Measurements from ENCODE around the gene MRM2.
"Not testable (repeated sequence)": the region's sequence is repeated elsewhere in the genome, so short reads cannot be mapped to it uniquely, and the experiment has no call there.

MRM2 gene

DNA sequence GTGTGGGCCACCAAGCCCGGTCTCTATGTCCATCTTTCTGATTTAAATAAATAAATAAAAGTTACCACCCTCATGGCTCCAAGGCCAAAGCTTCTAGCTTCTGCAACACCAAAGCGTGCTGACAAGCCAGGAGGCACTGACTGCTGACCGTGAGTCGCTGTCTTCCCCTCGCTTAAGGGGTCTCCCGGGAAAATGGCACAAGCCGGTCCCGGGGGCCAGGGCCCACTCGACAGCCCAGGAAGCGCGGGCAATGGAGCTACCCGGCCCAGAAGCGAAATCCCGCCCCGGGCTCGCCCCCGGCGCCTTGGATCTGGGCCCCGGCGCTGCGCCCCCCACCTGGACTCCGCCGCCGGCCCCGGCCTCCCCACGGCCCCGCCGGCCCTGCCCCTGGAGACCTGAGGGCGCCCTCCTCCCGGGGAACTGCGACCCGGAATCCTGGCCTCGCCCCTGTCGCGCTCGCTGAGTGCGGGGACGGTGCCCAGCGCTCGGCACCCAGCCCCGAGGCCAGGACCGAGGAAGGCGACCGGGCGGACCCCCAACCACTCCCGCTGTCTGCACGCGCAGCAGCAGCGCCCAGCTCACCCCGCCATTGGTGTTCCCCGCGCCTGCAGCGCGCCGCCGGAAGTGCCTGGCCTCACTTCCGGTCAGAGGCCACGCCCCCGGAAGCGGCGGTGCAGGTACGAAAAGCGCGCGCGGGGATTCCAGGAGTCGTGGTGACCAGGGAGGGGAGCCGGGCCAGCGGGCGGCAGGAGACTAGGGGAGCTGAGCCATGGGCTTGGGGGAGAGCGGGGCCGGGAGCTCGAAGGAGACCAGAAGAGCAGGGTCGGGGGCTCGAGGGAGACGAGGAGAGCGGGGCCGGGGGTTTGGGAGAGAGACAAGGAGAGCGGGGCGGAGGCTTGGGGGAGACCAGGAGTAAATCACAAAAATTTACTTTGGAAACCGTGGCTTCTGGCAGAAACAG, at the start of gene MRM2, which contains the start of gene NUDT1:
MRM2 (minus strand) TSS at position 626 of the 961 bp plus-strand sequence; CDS start at position 590, 36 bp downstream.
NUDT1 (plus strand) TSS at position 647 of the 961 bp plus-strand sequence. CDS start 2,349 bp downstream, outside the sequence.
- peak; percentile 90 for DNase-seq

DNA sequence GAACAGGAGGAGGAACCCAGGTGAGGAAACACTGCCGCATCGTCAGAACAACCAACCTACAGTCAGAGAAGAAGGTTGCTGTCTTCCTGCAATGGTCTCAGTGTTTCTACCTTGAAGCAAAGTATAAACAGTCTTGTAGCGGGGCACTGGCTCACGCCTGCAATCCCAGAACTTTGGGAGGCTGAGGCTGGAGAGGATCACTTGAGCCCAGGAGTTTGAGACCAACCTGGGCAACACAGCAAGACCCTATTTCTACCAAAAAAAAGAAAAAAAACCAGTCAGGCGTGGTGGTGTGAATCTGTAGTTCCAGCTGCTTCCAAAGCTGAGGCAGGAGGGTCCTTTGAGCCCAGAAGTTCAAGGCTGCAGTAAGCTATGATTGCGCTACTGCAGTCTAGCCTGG, 48.9 kb upstream of the MRM2 start:
- DNase-seq = no peak

DNA sequence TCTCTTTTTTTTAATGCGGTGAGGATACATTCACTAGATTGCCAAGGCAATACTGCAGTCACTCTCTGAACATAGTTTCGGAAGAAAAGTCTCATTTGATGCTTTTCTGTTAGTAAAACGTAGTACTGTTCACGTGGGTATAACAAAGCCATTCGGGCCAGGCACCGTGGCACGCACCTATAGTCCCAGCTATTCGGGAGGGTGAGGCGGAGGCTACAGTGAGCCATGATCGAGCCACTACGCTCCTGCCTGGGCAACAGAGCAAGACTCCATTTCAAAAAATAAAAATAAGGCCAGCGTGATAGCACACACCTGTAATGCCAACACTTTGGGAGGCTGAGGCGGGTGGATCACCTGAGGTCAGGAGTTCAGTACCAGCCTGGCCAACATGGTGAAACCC, 47.6 kb upstream of the MRM2 start:
- DNase-seq = no peak

DNA sequence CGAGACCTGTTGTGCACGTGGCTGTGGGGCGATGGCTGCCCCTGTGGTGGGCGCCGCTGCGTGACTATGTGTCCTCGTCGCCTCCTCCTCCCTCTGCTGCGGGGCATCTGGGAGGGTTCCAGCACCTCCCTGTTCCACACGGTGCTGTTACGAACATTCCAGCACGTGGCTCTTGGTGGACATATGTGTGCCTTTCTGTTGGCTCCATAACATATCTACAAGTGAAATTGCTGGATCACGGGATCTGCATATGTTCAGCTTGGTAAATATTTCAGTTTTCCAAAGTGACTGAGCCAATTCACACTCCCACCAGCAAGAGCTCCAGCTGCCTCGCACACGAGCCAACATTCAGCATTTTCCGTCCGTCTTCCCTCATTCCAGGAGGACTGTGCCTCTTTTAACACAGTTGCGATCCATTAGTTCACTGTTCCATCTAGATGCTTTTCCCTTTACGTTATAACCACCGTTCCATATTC, 47.1 kb upstream of the MRM2 start:
- DNase-seq = peak; percentile 86

DNA sequence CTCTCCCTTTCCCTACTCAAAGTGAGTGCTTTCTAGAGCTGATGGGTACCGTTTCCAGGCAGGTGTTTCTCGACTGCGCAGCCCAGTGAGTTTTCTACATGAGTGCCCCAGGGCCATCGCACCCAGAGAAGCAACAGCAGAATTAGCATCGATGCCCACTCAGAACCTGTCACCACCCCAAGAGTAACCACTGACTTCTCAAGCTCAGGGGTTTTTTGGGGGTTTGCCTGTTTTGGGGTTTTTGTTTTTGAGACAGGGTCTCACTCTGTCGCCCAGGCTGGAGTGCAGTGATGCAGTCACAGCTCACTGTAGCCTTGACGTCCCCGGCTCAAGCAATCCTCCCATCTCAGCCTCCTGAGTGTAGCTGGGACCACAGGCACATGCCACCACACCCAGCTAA, 46.5 kb upstream of the MRM2 start:
- DNase-seq = no peak

DNA sequence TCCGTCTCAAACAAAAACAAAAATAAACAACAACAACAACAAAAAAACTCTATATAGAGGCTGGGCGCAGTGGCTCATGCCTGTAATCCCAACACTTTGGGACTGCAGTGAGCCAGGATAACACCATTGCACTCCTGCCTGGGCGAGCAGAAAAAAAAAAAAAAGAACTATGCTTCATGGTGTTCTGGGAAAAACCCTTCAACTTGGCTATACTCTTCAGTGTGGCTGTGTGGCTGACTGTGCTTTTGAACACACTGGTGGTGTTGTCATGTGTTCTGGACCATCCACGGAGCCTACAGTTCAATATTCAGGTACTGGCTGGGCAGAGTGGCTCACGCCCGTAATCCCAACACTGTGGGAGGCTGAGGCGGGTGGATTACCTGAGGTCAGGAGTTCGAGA, 45.7 kb upstream of the MRM2 start:
- DNase-seq = no peak

DNA sequence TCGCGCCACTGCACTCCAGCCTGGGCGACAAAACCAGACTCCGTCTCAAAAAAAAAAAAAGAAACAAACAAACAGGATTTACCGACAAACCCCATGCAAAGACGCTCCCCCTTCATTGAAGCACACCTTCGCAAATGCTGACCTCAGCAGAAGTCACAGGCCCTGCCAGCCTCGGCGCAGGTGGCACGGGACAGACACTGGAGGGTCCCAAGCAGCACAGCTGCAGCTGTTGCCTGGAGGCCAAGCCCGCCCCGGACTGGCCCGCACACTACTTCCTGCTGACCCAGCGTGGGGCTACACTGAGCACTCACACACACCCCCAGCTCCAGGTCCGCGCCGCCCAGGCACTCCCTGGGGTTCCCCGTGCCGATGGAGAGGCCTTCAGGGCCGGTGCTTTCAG, 41.1 kb upstream of the MRM2 start:
- no peak for DNase-seq

DNA sequence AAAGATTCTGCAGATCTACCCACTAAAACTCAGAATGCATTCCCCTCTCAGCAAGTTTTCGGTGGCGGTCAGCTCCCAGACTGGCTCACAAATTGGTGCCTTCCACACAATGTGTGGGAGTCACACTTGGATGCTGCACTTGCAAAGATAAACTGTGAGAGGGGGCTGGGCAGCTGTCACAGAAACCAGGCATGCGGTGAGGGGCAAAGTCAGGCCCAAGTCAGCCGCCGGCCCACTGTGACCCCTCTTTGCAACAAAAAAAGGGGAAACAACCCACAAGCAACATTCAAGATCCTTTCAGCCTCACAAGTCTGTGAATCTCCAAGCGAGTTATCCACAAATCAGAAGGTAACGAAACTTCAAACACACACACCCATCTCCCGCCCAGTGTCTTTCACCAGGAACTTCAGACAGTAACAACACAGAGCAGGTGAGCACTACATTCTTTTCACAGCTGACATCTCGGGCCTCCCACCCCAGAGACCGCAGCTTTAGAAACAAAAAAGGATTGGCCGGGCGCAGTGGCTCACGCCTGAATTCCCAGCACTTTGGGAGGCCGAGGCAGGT, 40.3 kb upstream of the MRM2 start:
- no peak for DNase-seq

DNA sequence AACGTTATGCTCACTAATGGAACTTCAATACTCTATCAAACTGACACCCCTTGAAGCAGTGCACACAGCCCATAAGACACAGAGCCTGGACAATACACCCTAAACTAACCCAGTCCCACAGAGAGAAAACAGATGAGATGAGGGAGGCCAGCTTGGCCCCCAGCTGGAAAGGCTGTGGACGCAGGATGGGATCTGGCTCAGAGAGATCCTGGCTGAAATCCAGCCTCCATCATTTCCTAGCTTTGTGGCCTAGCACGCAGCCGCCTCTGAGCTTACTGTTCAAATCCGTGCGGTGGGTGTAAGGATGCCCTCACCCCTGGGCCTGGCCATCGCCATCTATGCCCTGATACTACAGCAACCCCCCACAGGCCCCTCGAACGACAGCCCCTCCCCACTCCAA, 39.5 kb upstream of the MRM2 start:
- peak; percentile 71 for DNase-seq

DNA sequence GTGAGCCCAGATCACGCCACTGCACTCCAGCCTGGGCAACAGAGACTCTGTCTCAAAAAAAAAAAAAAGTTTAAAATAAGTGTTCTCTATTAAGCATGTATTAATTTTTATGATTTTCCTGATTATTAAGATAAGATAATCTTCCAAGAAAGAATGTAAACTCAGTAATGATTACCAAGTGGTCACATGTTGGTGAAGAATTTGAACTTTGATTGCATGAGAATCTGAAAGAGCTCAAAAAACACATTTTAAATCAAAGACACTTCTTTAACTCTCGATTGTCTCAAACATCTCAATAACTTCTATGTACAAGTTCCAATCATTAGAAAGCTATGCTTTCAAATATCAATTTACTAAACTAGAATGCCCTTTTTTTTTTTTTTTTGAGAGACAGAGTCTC, 38.4 kb upstream of the MRM2 start:
- no peak for DNase-seq

DNA sequence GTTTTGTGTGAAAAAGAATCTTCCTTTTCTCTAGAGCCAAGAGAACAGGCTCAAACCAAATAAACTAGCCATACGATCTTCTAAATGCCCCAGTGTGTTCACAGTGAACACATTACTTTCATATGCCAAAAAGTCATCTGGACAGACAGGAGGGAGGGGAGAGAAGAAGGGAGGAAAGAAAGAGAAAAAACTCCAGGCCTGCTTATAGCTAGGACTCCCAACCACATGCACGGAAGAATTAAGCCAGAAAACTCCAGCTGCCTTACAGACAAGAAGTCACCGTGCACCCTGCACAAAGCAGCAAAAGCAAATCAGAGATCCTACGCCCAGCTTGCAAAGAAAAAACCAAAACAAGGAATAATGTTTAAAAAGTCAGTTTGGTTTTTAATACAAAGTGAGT, 37.9 kb upstream of the MRM2 start:
- DNase-seq = no peak

DNA sequence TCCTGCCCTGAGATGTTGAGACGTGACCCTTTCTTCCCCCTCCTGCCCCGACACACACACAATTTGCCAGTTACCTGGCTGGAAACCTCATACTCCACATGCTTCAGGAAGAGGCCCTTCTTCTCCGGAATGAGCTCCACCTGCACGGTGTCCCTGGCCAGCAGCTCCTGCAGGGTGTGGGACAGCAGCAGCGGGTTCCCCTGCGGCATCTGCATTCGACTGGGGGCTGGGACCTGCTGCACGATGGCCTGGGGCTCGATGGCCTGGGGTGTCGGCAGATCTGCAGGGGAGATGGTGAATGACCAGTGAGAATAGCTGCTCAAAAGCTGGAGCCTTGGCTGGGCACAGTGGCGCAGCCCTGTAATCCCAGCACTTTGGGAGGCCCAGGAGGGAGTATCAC, 36.0 kb upstream of the MRM2 start:
- DNase-seq = no peak

DNA sequence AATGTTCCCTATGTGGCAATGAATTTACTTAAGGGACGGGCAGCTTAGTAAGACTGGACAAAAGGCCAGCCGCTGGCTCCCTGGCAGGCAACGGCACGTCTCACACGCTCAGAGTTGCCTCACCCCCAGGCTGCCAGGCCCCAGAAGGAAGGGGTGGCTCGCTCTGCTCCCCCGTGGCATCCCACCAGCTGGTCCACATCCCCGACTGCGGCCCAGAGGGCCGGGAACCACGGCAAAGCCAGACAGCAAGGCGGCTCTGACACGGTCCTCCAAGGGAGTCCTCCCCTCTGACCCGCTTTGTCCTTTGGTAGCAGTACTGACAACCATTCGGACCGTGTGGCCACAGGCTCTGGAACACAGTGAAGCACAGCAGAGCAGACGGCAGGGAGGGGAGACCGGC, 34.1 kb upstream of the MRM2 start:
- no peak for DNase-seq

DNA sequence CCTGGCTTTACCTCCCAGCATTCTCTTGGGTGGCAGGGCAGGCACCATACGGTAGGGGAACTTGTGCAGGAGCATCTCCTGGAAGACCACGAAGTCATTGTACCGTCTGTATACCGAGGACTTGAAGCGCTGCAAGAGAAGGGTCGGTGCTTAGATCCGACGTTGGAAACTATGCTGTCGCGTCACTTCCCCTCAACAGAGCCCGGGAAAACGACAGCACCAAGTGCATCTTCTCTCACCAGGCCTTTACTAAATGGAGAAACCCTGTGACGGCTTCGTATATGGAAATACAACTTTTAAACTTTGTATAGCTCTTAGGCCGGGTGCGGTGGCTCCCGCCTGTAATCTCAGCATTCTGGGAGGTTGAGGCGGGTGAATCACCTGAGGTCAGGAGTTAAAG, 33.1 kb upstream of the MRM2 start:
- DNase-seq = no peak

DNA sequence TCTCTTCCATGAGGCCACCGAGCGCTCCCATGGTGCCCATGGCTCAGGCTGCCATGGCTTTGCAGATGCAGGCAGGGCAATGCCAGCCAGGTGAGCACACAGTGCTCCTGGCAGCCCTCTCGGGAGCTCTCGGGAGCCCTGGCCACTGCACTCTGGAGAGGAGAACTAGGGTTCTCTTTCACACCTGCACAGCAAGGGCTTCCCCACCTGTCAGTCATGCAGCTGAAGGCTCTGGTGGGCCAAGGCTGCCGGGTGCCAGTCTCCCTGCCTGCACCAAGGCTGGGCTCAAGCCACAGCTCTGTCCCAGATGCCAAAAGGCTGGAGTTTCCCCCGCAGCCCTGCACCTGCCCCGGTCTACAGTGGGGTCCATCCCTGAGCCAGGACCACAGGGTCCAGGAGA, 32.7 kb upstream of the MRM2 start:
- DNase-seq = no peak

DNA sequence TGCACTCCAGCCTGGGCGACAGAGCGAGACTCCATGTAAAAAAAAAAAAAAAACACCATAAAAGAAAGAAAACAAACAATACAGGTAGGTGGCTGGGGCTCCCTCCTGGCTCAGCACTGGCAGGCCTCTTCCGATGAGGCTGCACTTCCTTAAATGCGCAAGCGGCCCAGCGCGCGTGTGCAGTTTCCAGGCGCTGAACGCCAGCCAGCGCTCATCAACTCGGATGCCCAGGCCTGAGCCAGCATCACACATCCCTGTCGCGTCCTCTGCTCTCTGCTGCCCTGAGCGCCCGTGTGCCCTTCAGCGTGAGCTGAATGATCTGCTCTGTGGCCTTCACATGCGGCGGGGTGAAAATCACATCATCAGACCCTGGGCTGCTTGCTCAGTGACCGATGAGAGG, 31.9 kb upstream of the MRM2 start:
- no peak for DNase-seq

DNA sequence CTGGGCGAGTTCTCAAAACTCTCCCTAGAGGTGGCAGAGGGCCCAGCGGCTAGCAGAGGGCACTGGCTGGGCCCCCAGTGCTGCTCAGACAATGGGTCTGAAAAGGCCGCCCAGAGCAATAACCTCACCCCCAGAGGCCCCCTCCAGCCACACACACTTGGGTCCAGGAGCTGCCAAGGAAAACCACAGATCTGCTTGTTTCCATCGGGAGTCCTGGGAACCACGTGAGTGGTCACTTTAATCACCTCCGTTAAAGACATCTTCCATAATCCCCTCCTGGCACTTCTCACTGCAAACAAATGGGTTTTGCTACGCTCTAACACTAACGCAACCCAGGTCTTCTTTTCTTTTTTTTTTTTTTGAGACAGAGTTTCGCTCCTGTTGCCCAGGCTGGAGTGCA, 30.0 kb upstream of the MRM2 start:
- no peak for DNase-seq

DNA sequence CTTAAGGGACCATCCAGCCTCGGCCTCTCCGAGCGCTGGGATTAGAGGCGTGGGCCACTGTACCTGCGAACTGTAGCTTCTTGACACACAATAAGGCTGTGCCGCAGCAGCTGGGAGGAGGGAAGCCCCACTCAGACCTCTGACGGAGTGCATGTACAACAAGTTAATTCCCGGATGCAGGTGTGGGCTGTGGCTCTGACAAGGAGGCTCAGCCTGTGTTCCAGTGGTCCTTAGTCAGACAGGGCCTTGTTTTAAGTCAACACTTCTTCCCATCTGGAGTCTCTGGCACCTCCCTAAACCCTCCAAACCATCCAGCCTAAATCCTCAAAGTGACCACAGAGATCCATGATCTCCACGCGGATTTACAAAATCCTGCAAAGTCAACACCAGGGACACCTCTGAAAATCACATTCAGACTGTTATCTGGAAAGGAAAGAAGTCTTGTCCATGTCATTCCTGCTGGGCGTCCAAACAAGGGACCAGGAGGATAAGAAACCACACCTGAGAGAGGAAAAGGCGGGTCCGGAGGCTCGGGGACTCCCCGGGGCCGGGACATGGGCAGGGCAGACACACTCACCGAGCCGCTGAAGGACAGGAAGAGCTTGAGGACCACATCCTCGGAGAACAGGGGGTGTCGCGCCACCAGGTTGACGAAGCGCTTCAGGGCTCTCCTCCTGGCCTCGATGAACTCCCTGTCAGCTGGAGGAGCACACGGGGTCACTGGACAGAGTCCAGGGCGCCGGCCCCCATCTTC, 29.4 kb upstream of the MRM2 start:
- no peak for DNase-seq

DNA sequence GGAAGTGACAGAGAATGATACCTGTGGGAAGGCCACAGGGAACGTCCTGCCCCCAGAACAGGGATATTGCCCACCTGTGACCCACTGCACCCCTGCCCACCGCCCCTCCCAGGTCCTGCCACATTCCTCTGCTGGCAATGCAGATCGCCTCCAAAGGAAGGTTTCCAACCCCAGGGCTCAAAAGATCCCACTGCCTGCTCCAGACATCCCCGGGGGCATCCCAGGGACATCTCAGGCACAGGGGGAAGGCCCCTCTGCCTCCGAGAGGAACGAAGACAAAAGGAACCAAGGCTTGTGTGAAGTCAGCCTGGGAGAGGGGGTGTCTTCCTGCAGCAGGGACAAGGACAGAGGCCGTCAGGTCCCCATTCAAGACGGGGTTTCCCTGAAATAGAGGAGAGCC, 28.5 kb upstream of the MRM2 start:
- no peak for DNase-seq

DNA sequence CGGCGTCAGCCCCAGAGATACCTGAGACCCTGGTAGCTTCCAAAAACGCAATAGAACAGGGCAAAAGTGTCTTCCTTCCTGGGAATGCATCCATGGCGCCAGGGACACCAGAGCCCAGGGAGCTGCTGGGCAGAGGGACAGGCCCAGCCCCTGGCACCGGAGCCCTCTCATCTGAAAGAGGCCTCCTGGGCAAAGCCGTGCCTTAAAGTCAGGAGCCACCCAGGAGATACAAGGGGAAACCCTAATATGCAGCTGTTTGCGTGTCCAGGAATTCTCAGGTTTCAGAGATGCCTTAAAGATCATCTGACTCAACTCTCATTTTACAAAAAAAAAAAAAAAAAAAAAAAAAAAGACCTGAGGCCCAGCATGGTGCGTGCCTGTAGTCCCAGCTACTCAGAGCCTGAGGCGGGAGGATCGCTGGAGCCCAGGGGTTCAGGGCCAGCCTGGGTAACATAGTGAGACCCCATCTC, 28.0 kb upstream of the MRM2 start:
- DNase-seq = no peak

DNA sequence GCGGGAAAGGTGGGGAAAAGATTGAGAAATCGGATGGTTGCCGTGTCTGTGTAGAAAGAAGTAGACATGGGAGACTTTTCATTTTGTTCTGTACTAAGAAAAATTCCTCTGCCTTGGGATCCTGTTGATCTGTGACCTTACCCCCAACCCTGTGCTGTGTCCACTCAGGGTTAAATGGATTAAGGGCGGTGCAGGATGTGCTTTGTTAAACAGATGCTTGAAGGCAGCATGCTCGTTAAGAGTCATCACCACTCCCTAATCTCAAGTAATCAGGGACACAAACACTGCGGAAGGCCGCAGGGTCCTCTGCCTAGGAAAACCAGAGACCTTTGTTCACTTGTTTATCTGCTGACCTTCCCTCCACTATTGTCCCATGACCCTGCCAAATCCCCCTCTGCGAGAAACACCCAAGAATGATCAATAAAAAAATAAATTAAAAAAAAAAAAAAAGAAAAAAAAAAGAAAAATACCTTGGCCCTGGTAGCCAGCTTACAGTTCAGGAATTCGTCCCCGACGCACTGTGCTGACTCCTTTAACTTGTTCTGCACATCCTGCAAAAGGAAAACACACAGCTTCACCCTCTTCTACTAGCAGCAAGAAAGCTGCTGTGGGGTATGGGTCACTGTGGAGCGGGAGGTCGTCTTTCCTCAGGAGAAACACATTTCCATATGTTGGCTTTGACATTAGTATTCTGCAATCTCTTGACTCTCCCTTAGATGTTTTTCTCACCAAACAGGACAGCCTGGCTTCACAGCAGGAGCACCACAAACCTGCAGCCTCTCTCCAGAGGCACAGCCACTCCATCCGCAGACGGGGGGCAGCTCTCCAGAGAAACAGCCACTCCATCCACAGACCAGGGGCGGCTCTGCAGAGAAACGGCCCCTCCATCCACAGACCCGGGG, 27.3 kb upstream of the MRM2 start:
- DNase-seq = not testable (repeated sequence)

DNA sequence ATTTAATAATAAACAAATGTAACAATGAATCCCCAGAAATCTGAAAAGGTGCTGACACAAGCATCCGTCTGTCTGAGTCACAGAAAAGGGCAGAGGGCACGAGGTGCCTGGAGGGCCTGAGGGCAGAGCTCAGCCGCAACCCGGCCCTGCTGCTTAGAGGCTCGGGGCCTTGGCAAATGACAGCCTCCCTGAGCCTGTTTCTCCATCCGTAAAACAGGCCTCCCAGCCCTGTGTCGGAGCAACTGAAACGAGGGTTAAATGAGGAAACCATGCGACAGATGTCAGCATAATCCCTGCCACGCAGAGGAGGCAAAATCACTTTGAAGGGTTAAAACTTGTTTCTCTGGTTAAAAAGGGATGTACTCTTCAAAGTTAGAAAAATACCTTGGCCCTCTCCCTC, 24.9 kb upstream of the MRM2 start:
- no peak for DNase-seq

All from right forelimb (tissue), 1 donor.